ENCODE results near the gene PKIB.
"Not testable (repeated sequence)": the region's sequence is repeated elsewhere in the genome, so short reads cannot be mapped to it uniquely, and the experiment has no call there.

PKIB gene

GRCh38 chr6:122609881-122610689 is at the start of gene PKIB:
Gene PKIB (plus strand): TSS chr6:122610405. CDS start chr6:122717795, 107,390 bp downstream.
- peak; percentile 78 for DNase-seq (ENCODE audit: low spot score)

- no peak for DNase-seq (ENCODE audit: low spot score)
Observed at GRCh38 chr6:122563364-122564052, 46.7 kb upstream of the PKIB start.

GRCh38 chr6:122564230-122564629 is 46.0 kb upstream of the PKIB start:
- no peak for DNase-seq (ENCODE audit: low spot score)

- DNase-seq (ENCODE audit: low spot score): no peak
Observed at GRCh38 chr6:122565708-122566107, 44.5 kb upstream of the PKIB start.

GRCh38 chr6:122567034-122567433 is 43.2 kb upstream of the PKIB start:
- no peak for DNase-seq (ENCODE audit: low spot score)

GRCh38 chr6:122568350-122568749 is 41.9 kb upstream of the PKIB start:
- DNase-seq (ENCODE audit: low spot score): no peak

- DNase-seq (ENCODE audit: low spot score): no peak
Observed at GRCh38 chr6:122568797-122569221, 41.4 kb upstream of the PKIB start.

- no peak for DNase-seq (ENCODE audit: low spot score)
Observed at GRCh38 chr6:122569230-122569771, 40.9 kb upstream of the PKIB start.

- DNase-seq (ENCODE audit: low spot score): no peak
Observed at GRCh38 chr6:122571888-122572287, 38.3 kb upstream of the PKIB start.

GRCh38 chr6:122576888-122577287 is 33.3 kb upstream of the PKIB start:
- DNase-seq (ENCODE audit: low spot score): no peak

GRCh38 chr6:122578961-122579360 is 31.2 kb upstream of the PKIB start:
- no peak for DNase-seq (ENCODE audit: low spot score)

- no peak for DNase-seq (ENCODE audit: low spot score)
Observed at GRCh38 chr6:122580737-122581136, 29.5 kb upstream of the PKIB start.

GRCh38 chr6:122589115-122589514 is 21.1 kb upstream of the PKIB start:
- no peak for DNase-seq (ENCODE audit: low spot score)

- DNase-seq (ENCODE audit: low spot score): not testable (repeated sequence)
Observed at GRCh38 chr6:122598295-122598694, 11.9 kb upstream of the PKIB start.

- DNase-seq (ENCODE audit: low spot score): no peak
Observed at GRCh38 chr6:122604676-122605075, 5.5 kb upstream of the PKIB start.

GRCh38 chr6:122610690-122611455 is 668 bp downstream of the PKIB start:
- DNase-seq (ENCODE audit: low spot score): peak; percentile 51

- DNase-seq (ENCODE audit: low spot score): no peak
Observed at GRCh38 chr6:122612838-122613237, 2.6 kb downstream of the PKIB start.

GRCh38 chr6:122614303-122614702 is 4.1 kb downstream of the PKIB start:
- DNase-seq (ENCODE audit: low spot score): no peak

- DNase-seq (ENCODE audit: low spot score): no peak
Observed at GRCh38 chr6:122615409-122615808, 5.2 kb downstream of the PKIB start.

GRCh38 chr6:122616877-122617276 is 6.7 kb downstream of the PKIB start:
- DNase-seq (ENCODE audit: low spot score): no peak

GRCh38 chr6:122619309-122619708 is 9.1 kb downstream of the PKIB start:
- DNase-seq (ENCODE audit: low spot score): no peak

GRCh38 chr6:122620428-122620827 is 10.2 kb downstream of the PKIB start:
- DNase-seq (ENCODE audit: low spot score): no peak
